PC-3 (cell line): ENCODE results near the gene DIS3L.

Source experiments
- CTCF ChIP-seq: fragments of 300-600 bp; sonication (generic); conservative IDR thresholded peaks from 2 replicates; pipeline ENCODE4 v1.5.1; 2017; ENCODE audit warnings: antibody characterized with exemption, low read depth, mild to moderate bottlenecking, low read length
- EZH2 ChIP-seq: fragments of 300-600 bp; sonication (generic); IDR thresholded peaks from one replicate; pipeline ENCODE4 v1.6.1; 2017; ENCODE audit warnings: antibody characterized with exemption, mild to moderate bottlenecking, low read length; ENCODE audit not compliant: unreplicated experiment
- EZH2phosphoT487 ChIP-seq: fragments of 300-600 bp; sonication (generic); IDR thresholded peaks from 2 replicates; pipeline ENCODE4 v1.6.1; 2018; ENCODE audit warnings: mild to moderate bottlenecking, antibody characterized with exemption, low read length, borderline replicate concordance

GRCh38 chr15:66294157-66294931, 976 bp downstream of the DIS3L start:
- no peak for TF ChIP-seq CTCF
- no peak for TF ChIP-seq EZH2phosphoT487
- no peak for TF ChIP-seq EZH2
